ENCODE results near the gene SRSF2. TPM values are rescaled to one million over a fixed set of nuclear protein-coding genes. Genes with fewer than 3 reads are reported as not detected.

Gene SRSF2
- total RNA-seq, 2 donors from 2014 or later = 163 to 300 TPM

DNA sequence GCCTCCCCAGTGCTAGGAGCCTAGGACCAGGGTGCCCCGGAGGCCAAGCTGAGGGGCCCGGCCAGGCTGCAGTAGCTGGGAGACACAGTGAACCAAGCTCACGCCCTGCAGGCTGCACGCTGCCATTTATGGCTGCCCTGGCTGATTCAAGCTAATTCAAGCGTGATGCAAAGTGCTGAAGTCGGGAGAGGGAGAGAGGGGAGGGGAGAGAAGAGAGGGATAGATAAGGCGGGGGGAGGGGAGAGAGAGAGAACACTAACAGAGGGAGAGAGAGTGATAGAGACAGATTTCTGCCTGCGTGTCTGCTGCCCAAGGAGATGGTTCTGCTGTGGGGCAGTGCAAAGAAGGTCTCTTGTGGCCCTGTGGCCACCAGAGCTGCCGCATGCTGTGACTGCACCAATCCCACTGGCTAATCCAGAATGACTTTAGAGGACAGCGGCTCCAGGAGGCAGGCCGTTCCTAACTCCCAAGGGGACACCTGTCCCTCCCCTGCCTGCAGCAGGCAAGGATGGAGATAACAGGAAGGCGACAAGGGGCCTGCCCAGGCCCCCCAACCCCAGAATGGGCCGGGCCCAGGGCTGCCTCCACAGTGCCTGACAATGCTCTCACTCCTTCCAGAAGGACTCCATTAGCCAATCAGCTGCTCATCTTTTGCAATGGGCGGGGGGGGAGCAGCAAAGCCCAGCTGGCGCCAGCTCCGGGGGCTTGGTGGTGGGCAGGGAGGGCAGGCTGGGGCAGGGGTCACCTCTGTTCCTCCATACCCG lies 39.2 kb downstream of the SRSF2 start:
- intact Hi-C loops (cut with DNase I) = no loop called here
- Histone ChIP-seq H3K4me3 (no peak overlapping the region), H3K27me3 (no peaks in the 10 kb centered on the region), H3K36me3 (no peaks in the 10 kb centered on the region), H3K9me3 (no peaks in the 10 kb centered on the region), H3K4me1 (no peaks in the 10 kb centered on the region), H3K27ac (no peak overlapping the region), H3K9ac (ENCODE audit: low read depth in 2 of 2, low read length in 2 of 2) (peak overlapping the region in 1 of 2 donors; percentile 26)
- TF ChIP-seq, protein P1, sequence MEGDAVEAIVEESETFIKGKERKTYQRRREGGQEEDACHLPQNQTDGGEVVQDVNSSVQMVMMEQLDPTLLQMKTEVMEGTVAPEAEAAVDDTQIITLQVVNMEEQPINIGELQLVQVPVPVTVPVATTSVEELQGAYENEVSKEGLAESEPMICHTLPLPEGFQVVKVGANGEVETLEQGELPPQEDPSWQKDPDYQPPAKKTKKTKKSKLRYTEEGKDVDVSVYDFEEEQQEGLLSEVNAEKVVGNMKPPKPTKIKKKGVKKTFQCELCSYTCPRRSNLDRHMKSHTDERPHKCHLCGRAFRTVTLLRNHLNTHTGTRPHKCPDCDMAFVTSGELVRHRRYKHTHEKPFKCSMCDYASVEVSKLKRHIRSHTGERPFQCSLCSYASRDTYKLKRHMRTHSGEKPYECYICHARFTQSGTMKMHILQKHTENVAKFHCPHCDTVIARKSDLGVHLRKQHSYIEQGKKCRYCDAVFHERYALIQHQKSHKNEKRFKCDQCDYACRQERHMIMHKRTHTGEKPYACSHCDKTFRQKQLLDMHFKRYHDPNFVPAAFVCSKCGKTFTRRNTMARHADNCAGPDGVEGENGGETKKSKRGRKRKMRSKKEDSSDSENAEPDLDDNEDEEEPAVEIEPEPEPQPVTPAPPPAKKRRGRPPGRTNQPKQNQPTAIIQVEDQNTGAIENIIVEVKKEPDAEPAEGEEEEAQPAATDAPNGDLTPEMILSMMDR (IDR thresholded peaks at IDR 0.05) = no peak
- DNase-seq = no peak

DNA sequence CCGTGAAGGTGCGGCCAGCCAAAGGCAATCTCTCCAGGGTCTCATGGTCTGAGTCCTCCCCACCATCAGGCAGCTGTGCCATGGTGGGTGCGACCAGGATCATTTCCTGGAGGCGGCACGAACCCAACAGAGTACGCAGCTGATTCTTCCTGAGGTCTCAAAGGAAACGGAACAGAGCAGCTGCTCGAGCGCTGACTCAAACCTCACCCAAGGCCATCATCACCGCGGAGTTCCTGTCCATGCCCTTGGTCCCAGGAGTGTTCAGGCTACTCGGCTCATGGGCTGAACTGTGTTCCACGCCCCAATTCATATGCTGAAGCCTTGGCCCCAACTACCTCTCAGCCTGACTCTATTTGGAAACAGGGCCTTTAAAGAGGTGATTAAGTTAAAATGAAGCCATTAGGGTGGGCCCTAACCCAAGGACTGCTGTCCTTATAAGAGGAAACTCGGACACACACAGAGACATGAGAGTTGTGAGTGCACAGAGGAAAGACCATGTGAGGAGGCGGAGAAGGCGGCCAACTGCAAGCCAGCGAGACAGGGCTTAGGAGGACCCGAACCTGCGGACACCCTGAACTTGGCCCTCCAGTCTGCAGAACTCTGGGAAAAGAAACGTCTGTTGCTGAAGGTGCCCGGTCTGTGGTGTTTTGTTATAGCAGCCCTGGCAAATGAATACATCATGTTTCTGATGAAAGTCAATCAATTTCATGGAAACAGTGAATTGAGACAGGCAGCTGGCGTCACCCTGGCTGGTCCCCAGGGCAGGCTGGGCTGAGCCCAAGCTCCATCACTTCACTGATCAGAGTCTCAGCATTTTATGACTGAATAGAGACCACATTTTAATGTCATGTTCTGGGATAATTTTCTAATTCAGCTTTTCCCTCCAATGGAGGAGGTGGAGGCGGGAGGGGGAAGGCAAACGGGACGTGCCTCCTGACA lies 40.1 kb downstream of the SRSF2 start:
- TF ChIP-seq, protein P1 (IDR thresholded peaks at IDR 0.05) = no peak
- DNase-seq = no peak
- H3K9ac ChIP-seq (ENCODE audit: low read depth in 2 of 2, low read length in 2 of 2) = peak overlapping the region in 1 of 2 donors; percentile 26
- no peak overlapping the region for H3K27ac ChIP-seq
- intact Hi-C loops (cut with DNase I) = no loop called here
- H3K4me1 ChIP-seq = no peaks in the 10 kb centered on the region
- no peaks in the 10 kb centered on the region for H3K36me3 ChIP-seq
- H3K27me3 ChIP-seq = no peaks in the 10 kb centered on the region
- H3K9me3 ChIP-seq = no peaks in the 10 kb centered on the region
- H3K4me3 ChIP-seq = no peak overlapping the region

DNA sequence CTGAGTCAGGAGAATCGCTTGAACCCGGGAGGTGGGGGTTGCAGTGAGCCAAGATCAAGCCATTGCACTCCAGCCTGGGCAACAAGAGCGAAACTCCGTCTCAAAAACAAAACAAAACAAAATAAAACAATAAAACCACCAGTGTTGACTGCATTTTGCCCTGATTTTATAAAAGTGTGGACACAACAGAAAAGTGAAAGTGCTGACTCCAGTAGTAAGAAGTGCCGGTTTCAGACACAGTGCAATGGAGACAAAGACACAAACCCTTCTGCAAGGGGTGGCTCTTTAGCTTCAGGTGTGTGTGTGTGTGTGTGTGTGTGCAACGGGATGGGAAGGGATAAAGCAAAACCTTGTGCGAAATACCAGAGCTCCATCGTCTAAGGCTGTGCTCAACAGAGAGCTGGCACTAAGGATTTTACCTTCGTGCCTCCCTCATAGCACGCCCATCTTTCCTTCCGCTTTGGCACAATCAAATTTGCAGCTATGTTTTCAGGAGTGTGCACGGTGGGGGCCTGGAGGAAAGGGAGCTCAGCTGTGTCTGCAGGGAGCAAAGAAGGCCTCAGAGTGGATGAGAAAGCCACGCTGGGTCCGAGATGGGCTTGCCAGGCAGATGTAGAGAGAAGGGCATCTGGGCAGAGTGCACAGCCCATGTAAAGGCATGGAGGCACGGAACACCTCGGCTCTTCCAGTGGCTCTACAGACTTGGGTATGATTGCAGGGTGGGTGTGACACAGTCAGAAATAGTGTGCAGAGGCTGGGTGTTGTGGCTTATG lies 41.9 kb downstream of the SRSF2 start:
- no peak overlapping the region for H3K27ac ChIP-seq
- H3K36me3 ChIP-seq = no peaks in the 10 kb centered on the region
- H3K27me3 ChIP-seq = no peaks in the 10 kb centered on the region
- intact Hi-C loops (cut with DNase I) = no loop called here
- H3K4me3 ChIP-seq = no peak overlapping the region
- DNase-seq = no peak
- H3K4me1 ChIP-seq = no peaks in the 10 kb centered on the region
- TF ChIP-seq, protein P1 (IDR thresholded peaks at IDR 0.05) = no peak
- no peaks in the 10 kb centered on the region for H3K9me3 ChIP-seq
- H3K9ac ChIP-seq (ENCODE audit: low read depth in 2 of 2, low read length in 2 of 2) = no peak overlapping the region

DNA sequence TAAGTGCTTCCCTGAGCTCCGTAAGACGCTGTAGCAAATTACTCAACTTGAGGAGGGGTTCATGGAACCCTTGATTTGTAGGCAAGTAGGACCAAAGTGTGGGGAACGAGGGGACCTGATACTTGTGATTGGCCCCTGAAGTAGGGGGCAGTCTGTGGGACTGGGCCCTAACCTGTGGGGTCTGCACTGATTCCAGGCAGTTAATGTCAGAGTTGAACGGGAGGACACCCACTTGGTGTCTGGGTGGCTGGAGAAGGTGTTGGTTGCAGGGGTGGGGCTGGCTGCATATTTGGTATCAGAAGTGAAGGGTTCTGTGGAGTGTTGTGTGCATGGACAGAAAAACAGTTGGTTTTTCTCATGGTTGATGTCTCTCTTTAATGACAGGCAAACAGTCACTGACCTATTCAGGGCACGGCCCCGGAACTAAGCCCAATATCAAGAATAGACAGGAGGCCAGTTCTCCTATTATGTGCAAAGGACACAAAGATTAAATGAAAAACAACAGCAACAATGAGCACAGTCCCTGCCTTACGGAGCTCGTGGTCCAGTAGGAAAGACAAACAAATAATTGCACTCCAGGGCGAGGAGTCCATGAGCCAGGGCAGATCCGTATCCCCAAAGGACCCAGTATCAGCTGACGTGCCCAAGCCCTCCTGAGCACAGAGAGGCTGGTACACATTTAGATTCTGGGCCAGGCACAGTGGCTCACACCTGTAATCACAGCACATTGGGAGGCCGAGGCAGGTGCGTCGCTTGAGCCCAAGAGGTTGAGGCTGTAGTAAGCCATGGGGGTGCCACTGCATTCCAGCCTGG lies 45.5 kb downstream of the SRSF2 start:
- no peak overlapping the region for H3K9ac ChIP-seq (ENCODE audit: low read depth in 2 of 2, low read length in 2 of 2)
- TF ChIP-seq, protein P1 (IDR thresholded peaks at IDR 0.05) = no peak
- H3K9me3 ChIP-seq = no peaks in the 10 kb centered on the region
- no peaks in the 10 kb centered on the region for H3K36me3 ChIP-seq
- H3K27ac ChIP-seq = no peak overlapping the region
- DNase-seq = no peak
- H3K4me3 ChIP-seq = no peak overlapping the region
- no peaks in the 10 kb centered on the region for H3K27me3 ChIP-seq
- intact Hi-C loops (cut with DNase I) = no loop called here
- no peaks in the 10 kb centered on the region for H3K4me1 ChIP-seq
